ENCODE results near the gene INSYN1.

DNA sequence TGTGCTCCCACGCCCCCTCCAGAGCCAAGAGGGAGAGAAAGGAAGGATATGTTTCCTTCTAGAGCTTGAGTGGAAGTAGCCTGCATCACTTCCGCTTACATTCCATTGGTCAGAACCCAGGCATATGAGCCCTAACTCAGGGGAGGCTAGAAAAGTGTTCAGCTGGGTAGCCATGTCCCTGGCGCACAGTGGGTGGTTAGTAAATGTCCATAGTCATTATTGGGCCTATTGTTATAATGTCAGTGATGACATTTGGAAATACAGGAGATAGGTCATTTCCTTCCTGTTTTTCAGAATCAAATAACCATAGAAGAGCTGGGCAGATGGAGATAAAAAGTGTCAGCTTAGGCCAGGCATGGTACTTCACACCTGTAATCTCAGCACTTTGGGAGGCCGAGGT lies 41.6 kb downstream of the INSYN1 start:
- TF ChIP-seq, protein P1, sequence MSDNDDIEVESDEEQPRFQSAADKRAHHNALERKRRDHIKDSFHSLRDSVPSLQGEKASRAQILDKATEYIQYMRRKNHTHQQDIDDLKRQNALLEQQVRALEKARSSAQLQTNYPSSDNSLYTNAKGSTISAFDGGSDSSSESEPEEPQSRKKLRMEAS (IDR thresholded peaks at IDR 0.05), result no peak
- TF ChIP-seq EGR1 (IDR thresholded peaks at IDR 0.05) (no peak), TCF12 (IDR thresholded peaks at IDR 0.05; ENCODE audit: low read depth) (no peak), EP300 (IDR thresholded peaks at IDR 0.05; ENCODE audit: borderline replicate concordance) (no peak)
- TF ChIP-seq, protein P2, sequence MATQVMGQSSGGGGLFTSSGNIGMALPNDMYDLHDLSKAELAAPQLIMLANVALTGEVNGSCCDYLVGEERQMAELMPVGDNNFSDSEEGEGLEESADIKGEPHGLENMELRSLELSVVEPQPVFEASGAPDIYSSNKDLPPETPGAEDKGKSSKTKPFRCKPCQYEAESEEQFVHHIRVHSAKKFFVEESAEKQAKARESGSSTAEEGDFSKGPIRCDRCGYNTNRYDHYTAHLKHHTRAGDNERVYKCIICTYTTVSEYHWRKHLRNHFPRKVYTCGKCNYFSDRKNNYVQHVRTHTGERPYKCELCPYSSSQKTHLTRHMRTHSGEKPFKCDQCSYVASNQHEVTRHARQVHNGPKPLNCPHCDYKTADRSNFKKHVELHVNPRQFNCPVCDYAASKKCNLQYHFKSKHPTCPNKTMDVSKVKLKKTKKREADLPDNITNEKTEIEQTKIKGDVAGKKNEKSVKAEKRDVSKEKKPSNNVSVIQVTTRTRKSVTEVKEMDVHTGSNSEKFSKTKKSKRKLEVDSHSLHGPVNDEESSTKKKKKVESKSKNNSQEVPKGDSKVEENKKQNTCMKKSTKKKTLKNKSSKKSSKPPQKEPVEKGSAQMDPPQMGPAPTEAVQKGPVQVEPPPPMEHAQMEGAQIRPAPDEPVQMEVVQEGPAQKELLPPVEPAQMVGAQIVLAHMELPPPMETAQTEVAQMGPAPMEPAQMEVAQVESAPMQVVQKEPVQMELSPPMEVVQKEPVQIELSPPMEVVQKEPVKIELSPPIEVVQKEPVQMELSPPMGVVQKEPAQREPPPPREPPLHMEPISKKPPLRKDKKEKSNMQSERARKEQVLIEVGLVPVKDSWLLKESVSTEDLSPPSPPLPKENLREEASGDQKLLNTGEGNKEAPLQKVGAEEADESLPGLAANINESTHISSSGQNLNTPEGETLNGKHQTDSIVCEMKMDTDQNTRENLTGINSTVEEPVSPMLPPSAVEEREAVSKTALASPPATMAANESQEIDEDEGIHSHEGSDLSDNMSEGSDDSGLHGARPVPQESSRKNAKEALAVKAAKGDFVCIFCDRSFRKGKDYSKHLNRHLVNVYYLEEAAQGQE (IDR thresholded peaks at IDR 0.05; ENCODE audit: low read depth), result no peak
